ENCODE data around the gene TESPA1. TPM values are rescaled to one million over a fixed set of nuclear protein-coding genes. Genes with fewer than 3 reads are reported as not detected.

TESPA1 gene
- total RNA-seq, 1 experiment from 2014 or later, result 0.39 TPM

DNA sequence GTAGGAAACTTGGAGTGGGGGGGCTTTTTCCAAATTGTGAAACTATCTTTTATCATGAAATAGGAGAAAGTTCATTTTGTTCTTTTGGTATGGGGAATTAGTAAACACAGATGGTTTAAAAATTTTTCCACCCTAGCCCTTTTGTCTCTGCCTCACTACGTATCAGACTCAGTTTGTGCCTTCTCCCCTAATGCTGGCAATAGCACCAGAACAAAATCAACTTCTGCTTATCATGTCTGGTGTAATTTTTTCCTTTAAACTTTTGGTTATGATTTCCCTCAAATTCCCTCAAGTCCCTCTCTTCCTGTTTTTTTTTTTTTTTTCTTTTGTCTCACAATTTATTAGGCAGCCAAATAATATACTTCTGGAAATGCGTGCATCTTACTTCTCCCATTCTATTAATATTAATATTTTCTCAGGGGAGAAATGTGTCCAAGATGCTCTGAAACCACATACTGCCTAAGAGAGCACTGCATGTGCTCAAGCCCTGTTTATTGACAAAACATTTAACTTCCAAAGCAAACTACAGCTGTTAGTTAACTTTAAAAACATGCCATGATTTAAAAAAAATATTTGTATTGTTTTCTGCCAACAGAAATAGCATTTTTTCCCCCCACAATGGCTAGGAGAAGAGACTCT lies 35.4 kb downstream of the TESPA1 start:
- Mint-ChIP-seq H3K4me1 (peaks cover 32% of the 10 kb centered on the region), H3K4me3 (no peak overlapping the region), H3K9me3 (peaks cover 11% of the 10 kb centered on the region), H3K27me3 (ENCODE audit: low read depth) (peaks cover 12% of the 10 kb centered on the region), H3K36me3 (peaks cover 3% of the 10 kb centered on the region; the same call in 1 of the 2 replicates), H3K27ac (no peak overlapping the region)
- ChIA-PET CTCF (interaction anchor here (1.6 kb wide), 1 partner anchor 189 kb away, joined by 6 read pairs; no protein-coding TSS in a partner anchor), POLR2A (no interaction called here)
- ATAC-seq (no peak), DNase-seq (ENCODE audit: low spot score) (no peak)
- TF ChIP-seq, protein P1, sequence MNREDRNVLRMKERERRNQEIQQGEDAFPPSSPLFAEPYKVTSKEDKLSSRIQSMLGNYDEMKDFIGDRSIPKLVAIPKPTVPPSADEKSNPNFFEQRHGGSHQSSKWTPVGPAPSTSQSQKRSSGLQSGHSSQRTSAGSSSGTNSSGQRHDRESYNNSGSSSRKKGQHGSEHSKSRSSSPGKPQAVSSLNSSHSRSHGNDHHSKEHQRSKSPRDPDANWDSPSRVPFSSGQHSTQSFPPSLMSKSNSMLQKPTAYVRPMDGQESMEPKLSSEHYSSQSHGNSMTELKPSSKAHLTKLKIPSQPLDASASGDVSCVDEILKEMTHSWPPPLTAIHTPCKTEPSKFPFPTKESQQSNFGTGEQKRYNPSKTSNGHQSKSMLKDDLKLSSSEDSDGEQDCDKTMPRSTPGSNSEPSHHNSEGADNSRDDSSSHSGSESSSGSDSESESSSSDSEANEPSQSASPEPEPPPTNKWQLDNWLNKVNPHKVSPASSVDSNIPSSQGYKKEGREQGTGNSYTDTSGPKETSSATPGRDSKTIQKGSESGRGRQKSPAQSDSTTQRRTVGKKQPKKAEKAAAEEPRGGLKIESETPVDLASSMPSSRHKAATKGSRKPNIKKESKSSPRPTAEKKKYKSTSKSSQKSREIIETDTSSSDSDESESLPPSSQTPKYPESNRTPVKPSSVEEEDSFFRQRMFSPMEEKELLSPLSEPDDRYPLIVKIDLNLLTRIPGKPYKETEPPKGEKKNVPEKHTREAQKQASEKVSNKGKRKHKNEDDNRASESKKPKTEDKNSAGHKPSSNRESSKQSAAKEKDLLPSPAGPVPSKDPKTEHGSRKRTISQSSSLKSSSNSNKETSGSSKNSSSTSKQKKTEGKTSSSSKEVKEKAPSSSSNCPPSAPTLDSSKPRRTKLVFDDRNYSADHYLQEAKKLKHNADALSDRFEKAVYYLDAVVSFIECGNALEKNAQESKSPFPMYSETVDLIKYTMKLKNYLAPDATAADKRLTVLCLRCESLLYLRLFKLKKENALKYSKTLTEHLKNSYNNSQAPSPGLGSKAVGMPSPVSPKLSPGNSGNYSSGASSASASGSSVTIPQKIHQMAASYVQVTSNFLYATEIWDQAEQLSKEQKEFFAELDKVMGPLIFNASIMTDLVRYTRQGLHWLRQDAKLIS (CRISPR knock-in tag; IDR thresholded peaks at IDR 0.05; ENCODE audit: borderline replicate concordance), result no peak
- TF ChIP-seq ZNF396 (CRISPR knock-in tag; IDR thresholded peaks at IDR 0.05; ENCODE audit: borderline replicate concordance), result no peak
- TF ChIP-seq, protein P2, sequence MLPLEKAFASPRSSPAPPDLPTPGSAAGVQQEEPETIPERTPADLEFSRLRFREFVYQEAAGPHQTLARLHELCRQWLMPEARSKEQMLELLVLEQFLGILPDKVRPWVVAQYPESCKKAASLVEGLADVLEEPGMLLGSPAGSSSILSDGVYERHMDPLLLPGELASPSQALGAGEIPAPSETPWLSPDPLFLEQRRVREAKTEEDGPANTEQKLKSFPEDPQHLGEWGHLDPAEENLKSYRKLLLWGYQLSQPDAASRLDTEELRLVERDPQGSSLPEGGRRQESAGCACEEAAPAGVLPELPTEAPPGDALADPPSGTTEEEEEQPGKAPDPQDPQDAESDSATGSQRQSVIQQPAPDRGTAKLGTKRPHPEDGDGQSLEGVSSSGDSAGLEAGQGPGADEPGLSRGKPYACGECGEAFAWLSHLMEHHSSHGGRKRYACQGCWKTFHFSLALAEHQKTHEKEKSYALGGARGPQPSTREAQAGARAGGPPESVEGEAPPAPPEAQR (CRISPR knock-in tag; IDR thresholded peaks at IDR 0.05), result no peak
- TF ChIP-seq, protein P3, sequence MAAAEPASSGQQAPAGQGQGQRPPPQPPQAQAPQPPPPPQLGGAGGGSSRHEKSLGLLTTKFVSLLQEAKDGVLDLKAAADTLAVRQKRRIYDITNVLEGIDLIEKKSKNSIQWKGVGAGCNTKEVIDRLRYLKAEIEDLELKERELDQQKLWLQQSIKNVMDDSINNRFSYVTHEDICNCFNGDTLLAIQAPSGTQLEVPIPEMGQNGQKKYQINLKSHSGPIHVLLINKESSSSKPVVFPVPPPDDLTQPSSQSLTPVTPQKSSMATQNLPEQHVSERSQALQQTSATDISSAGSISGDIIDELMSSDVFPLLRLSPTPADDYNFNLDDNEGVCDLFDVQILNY (CRISPR knock-in tag; IDR thresholded peaks at IDR 0.05), result no peak
- TF ChIP-seq, protein P4, sequence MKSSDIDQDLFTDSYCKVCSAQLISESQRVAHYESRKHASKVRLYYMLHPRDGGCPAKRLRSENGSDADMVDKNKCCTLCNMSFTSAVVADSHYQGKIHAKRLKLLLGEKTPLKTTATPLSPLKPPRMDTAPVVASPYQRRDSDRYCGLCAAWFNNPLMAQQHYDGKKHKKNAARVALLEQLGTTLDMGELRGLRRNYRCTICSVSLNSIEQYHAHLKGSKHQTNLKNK (CRISPR knock-in tag; IDR thresholded peaks at IDR 0.05), result no peak

DNA sequence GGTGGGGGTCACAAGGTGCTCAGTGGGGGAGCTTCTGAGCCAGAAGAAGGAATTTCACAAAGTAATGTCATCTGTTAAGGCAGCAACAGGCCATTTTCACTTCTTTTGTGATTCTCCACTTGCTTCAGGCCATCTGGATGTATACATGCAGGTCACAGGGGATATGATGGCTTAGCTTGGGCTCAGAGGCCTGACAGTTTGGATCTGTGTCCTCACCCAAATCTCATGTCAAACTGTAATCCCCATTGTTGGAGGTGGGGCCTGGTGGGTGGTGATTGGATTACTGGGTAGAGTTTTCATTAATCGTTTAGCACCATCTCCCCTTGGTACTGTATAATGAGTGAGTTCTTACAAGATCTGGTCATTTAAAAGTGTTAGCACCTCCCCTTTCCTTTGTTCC lies 36.4 kb downstream of the TESPA1 start:
- peaks cover 32% of the 10 kb centered on the region for H3K4me1 Mint-ChIP-seq
- ChIA-PET POLR2A (no interaction called here), CTCF (interaction anchor here (1.6 kb wide), 1 partner anchor 188 kb away, joined by 6 read pairs; no protein-coding TSS in a partner anchor)
- peaks cover 11% of the 10 kb centered on the region for H3K9me3 Mint-ChIP-seq
- DNase-seq (ENCODE audit: low spot score) (no peak), ATAC-seq (no peak)
- H3K36me3 Mint-ChIP-seq, result peaks cover 3% of the 10 kb centered on the region; the same call in 1 of the 2 replicates
- H3K4me3 Mint-ChIP-seq, result no peak overlapping the region
- H3K27me3 Mint-ChIP-seq (ENCODE audit: low read depth), result peaks cover 12% of the 10 kb centered on the region
- H3K27ac Mint-ChIP-seq, result no peak overlapping the region
- TF ChIP-seq, protein P5, sequence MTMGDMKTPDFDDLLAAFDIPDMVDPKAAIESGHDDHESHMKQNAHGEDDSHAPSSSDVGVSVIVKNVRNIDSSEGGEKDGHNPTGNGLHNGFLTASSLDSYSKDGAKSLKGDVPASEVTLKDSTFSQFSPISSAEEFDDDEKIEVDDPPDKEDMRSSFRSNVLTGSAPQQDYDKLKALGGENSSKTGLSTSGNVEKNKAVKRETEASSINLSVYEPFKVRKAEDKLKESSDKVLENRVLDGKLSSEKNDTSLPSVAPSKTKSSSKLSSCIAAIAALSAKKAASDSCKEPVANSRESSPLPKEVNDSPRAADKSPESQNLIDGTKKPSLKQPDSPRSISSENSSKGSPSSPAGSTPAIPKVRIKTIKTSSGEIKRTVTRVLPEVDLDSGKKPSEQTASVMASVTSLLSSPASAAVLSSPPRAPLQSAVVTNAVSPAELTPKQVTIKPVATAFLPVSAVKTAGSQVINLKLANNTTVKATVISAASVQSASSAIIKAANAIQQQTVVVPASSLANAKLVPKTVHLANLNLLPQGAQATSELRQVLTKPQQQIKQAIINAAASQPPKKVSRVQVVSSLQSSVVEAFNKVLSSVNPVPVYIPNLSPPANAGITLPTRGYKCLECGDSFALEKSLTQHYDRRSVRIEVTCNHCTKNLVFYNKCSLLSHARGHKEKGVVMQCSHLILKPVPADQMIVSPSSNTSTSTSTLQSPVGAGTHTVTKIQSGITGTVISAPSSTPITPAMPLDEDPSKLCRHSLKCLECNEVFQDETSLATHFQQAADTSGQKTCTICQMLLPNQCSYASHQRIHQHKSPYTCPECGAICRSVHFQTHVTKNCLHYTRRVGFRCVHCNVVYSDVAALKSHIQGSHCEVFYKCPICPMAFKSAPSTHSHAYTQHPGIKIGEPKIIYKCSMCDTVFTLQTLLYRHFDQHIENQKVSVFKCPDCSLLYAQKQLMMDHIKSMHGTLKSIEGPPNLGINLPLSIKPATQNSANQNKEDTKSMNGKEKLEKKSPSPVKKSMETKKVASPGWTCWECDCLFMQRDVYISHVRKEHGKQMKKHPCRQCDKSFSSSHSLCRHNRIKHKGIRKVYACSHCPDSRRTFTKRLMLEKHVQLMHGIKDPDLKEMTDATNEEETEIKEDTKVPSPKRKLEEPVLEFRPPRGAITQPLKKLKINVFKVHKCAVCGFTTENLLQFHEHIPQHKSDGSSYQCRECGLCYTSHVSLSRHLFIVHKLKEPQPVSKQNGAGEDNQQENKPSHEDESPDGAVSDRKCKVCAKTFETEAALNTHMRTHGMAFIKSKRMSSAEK (CRISPR knock-in tag; IDR thresholded peaks at IDR 0.05; ENCODE audit: borderline replicate concordance), result no peak
- TF ChIP-seq ZNF423 (CRISPR knock-in tag; IDR thresholded peaks at IDR 0.05) (no peak), ZNF416 (CRISPR knock-in tag; IDR thresholded peaks at IDR 0.05) (no peak), CREM (CRISPR knock-in tag; IDR thresholded peaks at IDR 0.05) (no peak), JAZF1 (CRISPR knock-in tag; IDR thresholded peaks at IDR 0.05) (no peak), TEAD4 (CRISPR knock-in tag; IDR thresholded peaks at IDR 0.05) (no peak)
- TF ChIP-seq, protein P6, sequence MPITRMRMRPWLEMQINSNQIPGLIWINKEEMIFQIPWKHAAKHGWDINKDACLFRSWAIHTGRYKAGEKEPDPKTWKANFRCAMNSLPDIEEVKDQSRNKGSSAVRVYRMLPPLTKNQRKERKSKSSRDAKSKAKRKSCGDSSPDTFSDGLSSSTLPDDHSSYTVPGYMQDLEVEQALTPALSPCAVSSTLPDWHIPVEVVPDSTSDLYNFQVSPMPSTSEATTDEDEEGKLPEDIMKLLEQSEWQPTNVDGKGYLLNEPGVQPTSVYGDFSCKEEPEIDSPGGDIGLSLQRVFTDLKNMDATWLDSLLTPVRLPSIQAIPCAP (CRISPR knock-in tag; IDR thresholded peaks at IDR 0.05), result no peak
- TF ChIP-seq, protein P7, sequence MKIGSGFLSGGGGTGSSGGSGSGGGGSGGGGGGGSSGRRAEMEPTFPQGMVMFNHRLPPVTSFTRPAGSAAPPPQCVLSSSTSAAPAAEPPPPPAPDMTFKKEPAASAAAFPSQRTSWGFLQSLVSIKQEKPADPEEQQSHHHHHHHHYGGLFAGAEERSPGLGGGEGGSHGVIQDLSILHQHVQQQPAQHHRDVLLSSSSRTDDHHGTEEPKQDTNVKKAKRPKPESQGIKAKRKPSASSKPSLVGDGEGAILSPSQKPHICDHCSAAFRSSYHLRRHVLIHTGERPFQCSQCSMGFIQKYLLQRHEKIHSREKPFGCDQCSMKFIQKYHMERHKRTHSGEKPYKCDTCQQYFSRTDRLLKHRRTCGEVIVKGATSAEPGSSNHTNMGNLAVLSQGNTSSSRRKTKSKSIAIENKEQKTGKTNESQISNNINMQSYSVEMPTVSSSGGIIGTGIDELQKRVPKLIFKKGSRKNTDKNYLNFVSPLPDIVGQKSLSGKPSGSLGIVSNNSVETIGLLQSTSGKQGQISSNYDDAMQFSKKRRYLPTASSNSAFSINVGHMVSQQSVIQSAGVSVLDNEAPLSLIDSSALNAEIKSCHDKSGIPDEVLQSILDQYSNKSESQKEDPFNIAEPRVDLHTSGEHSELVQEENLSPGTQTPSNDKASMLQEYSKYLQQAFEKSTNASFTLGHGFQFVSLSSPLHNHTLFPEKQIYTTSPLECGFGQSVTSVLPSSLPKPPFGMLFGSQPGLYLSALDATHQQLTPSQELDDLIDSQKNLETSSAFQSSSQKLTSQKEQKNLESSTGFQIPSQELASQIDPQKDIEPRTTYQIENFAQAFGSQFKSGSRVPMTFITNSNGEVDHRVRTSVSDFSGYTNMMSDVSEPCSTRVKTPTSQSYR (CRISPR knock-in tag; IDR thresholded peaks at IDR 0.05), result no peak
- TF ChIP-seq, protein P8, sequence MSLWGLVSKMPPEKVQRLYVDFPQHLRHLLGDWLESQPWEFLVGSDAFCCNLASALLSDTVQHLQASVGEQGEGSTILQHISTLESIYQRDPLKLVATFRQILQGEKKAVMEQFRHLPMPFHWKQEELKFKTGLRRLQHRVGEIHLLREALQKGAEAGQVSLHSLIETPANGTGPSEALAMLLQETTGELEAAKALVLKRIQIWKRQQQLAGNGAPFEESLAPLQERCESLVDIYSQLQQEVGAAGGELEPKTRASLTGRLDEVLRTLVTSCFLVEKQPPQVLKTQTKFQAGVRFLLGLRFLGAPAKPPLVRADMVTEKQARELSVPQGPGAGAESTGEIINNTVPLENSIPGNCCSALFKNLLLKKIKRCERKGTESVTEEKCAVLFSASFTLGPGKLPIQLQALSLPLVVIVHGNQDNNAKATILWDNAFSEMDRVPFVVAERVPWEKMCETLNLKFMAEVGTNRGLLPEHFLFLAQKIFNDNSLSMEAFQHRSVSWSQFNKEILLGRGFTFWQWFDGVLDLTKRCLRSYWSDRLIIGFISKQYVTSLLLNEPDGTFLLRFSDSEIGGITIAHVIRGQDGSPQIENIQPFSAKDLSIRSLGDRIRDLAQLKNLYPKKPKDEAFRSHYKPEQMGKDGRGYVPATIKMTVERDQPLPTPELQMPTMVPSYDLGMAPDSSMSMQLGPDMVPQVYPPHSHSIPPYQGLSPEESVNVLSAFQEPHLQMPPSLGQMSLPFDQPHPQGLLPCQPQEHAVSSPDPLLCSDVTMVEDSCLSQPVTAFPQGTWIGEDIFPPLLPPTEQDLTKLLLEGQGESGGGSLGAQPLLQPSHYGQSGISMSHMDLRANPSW (CRISPR knock-in tag; conservative IDR thresholded peaks at IDR 0.05; ENCODE audit: low read depth), result no peak
